WERI-Rb-1 (cell line): ENCODE measurements around the gene ARHGAP20.
A peak's percentile ranks its signal among the peaks of the same experiment; 100 is the strongest.

Experiments used
- DNase-seq: peaks from one replicate; pipeline ENCODE4 v3.0.0-alpha.2; 2020
- H3K27ac ChIP-seq: fragments of 250-450 bp; sonication (Bioruptor Pico); 2 replicates; pipeline ENCODE4 v1.5.1; 2020; ENCODE audit warnings: mild to moderate bottlenecking, moderate library complexity
- H3K27me3 ChIP-seq: fragments of 250-450 bp; sonication (Bioruptor Pico); 2 replicates; pipeline ENCODE4 v1.5.1; 2021; ENCODE audit warnings: mild to moderate bottlenecking, low read depth, moderate library complexity; ENCODE audit not compliant: insufficient read depth, severe bottlenecking
- H3K36me3 ChIP-seq: fragments of 250-450 bp; sonication (Bioruptor Pico); 2 replicates; pipeline ENCODE4 v1.5.1; 2020; ENCODE audit warnings: mild to moderate bottlenecking, moderate library complexity
- H3K4me3 ChIP-seq: 2 replicates; pipeline ENCODE4 v1.5.1; 2011; ENCODE audit warnings: low read depth, mild to moderate bottlenecking, control low read depth, low read length
- H3K9me3 ChIP-seq: fragments of 250-450 bp; sonication (Bioruptor Pico); 2 replicates; pipeline ENCODE4 v1.5.1; 2021; ENCODE audit warnings: mild to moderate bottlenecking, moderate library complexity; ENCODE audit not compliant: severe bottlenecking
- TF ChIP-seq, protein P1 (sequence below): IDR thresholded peaks from 2 replicates; pipeline ENCODE4 v1.5.1; 2011; ENCODE audit warnings: low read depth, mild to moderate bottlenecking, control low read depth, inconsistent platforms, low read length

The ARHGAP20 gene

DNA sequence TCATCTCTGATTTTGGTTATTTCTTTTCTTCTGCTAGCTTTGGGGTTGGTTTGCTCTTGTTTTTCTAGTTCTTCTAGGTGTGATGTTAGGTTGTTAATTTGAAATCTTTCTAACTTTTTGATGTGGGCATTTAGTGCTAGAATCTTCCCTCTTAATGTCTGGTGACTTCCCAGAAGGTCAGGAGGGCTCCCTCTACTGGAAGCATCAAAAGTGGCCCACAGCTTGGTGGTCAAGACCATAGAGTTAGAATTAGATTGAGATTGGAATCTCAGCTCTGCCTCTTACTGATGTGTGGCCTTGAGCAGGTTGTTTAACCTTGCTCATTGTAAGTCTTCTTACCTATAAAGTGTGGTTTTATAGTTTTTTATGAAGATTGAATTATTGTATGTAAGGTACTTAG is 183.2 kb downstream of the ARHGAP20 start:
- no peak for DNase-seq

GRCh38 chr11:110527146-110527545 is 185.1 kb downstream of the ARHGAP20 start:
- Histone ChIP-seq H3K9me3 (peaks cover 10% of the 10 kb centered on the region), H3K27ac (no peak overlapping the region), H3K4me3 (no peak overlapping the region), H3K36me3 (no peaks in the 10 kb centered on the region), H3K27me3 (no peaks in the 10 kb centered on the region)
- no peak for DNase-seq
- TF ChIP-seq, protein P1, sequence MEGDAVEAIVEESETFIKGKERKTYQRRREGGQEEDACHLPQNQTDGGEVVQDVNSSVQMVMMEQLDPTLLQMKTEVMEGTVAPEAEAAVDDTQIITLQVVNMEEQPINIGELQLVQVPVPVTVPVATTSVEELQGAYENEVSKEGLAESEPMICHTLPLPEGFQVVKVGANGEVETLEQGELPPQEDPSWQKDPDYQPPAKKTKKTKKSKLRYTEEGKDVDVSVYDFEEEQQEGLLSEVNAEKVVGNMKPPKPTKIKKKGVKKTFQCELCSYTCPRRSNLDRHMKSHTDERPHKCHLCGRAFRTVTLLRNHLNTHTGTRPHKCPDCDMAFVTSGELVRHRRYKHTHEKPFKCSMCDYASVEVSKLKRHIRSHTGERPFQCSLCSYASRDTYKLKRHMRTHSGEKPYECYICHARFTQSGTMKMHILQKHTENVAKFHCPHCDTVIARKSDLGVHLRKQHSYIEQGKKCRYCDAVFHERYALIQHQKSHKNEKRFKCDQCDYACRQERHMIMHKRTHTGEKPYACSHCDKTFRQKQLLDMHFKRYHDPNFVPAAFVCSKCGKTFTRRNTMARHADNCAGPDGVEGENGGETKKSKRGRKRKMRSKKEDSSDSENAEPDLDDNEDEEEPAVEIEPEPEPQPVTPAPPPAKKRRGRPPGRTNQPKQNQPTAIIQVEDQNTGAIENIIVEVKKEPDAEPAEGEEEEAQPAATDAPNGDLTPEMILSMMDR = no peak

More for the DNA sequence above, 183.2 kb downstream of the ARHGAP20 start:
- TF ChIP-seq, protein P1 = 0 out of 2 replicates have a peak, but pooled peaks have one; percentile 17
- Histone ChIP-seq H3K9me3 (peaks cover 10% of the 10 kb centered on the region), H3K27me3 (no peaks in the 10 kb centered on the region), H3K4me3 (no peak overlapping the region), H3K36me3 (no peaks in the 10 kb centered on the region), H3K27ac (no peak overlapping the region)
